Psoas muscle (tissue), 8 donors: ENCODE data around the gene EMC8. TPM values are rescaled to one million over a fixed set of nuclear protein-coding genes. Genes with fewer than 3 reads are reported as not detected.
"Not testable (repeated sequence)": the region's sequence is repeated elsewhere in the genome, so short reads cannot be mapped to it uniquely, and the experiment has no call there.

ENCODE experiments used
- ATAC-seq, 4 donors: fragments of 200-7000 bp; cut with Tn5 transposase; one replicate each; pipeline ENCODE4 v1.9.1; 2020; ENCODE audit warnings: moderate library complexity in 3 of 4, mild to moderate bottlenecking in 2 of 4
- DNase-seq, 2 donors: peaks; one replicate each; pipeline ENCODE4 v3.0.0-alpha.2; 2020
- H3K27ac ChIP-seq: fragments of 200-600 bp; one replicate; pipeline ENCODE4 v1.8.0; 2022
- H3K27me3 ChIP-seq, 3 donors: fragments of 200-600 bp in 1 of 3; one replicate each; pipeline versions ENCODE4 v1.6.1 to v1.8.0; 2013 to 2022; ENCODE audit warnings: low read length in 2 of 3, mild to moderate bottlenecking in 2 of 3, moderate library complexity in 1 of 3; ENCODE audit not compliant: insufficient read depth in 3 of 3
- H3K36me3 ChIP-seq, 2 donors: fragments of 200-600 bp in 1 of 2; one replicate each; pipeline versions ENCODE4 v1.6.1 to v1.8.0; 2013 to 2022; ENCODE audit warnings: low read depth in 1 of 2, mild to moderate bottlenecking in 1 of 2, moderate library complexity in 1 of 2; ENCODE audit not compliant: insufficient read depth in 1 of 2
- H3K4me1 ChIP-seq: fragments of 200-600 bp; one replicate; pipeline ENCODE4 v1.8.0; 2022
- H3K4me3 ChIP-seq: fragments of 200-600 bp; one replicate; pipeline ENCODE4 v1.8.0; 2022; ENCODE audit warnings: mild to moderate bottlenecking
- H3K9me3 ChIP-seq: fragments of 200-600 bp; one replicate; pipeline ENCODE4 v1.8.0; 2022
- WGBS, 3 donors: extraction: QIAGEN DNeasy Blood & Tissue Kit; methylation state at CpG; one replicate each; pipeline versions ENCODE4 v1.1.6 to v1.1.7; 2013; 5-methylcytosine and 5-hydroxymethylcytosine counted together
- intact Hi-C, 2 donors: fragments of 100-400 bp; cut with DNase I; formaldehyde crosslinking; loops; one replicate each; pipeline versions ENCODE4 v1.11.0 to v1.14.2; 2022
- polyA plus RNA-seq, 3 donors: library from polyadenylated mRNA; stranded (reverse); fragments of 200-250 nt; gene quantifications; one replicate each; pipeline ENCODE4 v1.2.3, GENCODE V29; 2013
- total RNA-seq, 4 donors: library from RNA; stranded (reverse); fragmentation: NEBNext Ultra II Directional in 2 of 4; extraction: Animal tissue kit (Norgen Biotek cat#: 25700) in 2 of 4; gene quantifications; one replicate each; pipeline versions ENCODE4 v1.2.1 to v1.2.4, GENCODE V29; 2021 to 2023
- TF ChIP-seq, protein P1 (sequence below): fragments of 200-600 bp; IDR thresholded peaks from one replicate; pipeline ENCODE4 v1.8.0; 2022; ENCODE audit warnings: antibody characterized with exemption
- donor health status: healthy with polysubstance abuse.
- donor health status: DM: no; HTN: no; CAD: no; lungs with moderate emphysema.
- donor health status: Bipolar disorder and iron deficiency.
- donor health status: healthy.
- donor health status: DM: yes; HTN: yes; CAD: no.
- donor health status: DM: no; HTN: no; CAD: no.
- donor health status: DM: no; HTN: no; CAD: no.
- donor health status: DM: yes; HTN: yes; CAD: no.

EMC8 gene
- total and polyA plus RNA-seq, 7 donors, result 16.4 to 41.6 (median 24.7) TPM

DNA sequence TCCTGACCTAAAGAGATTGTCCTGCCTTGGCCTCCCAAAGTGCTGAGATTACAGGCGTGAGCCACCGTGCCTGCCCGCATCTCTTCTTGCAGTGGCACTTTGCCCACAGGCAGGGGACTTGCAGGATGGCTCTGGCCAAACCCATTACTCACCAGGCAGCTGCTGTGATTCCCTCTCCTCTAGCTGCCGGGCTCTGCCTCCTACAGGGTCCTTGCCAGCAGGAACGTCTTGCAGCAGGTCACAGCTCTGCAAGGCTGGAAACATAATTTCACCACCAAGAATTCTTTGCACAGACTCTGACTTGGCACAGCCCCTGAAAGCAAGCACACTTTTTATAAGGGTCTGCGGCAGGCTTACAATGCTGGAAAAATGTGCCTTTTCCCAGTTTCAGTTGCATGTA, 20.4 kb upstream of the EMC8 start:
- intact Hi-C loops, result loop anchor here (2.0 to 10.0 kb wide), 3 partner anchors 165 to 703 kb away; no protein-coding TSS in a partner anchor

DNA sequence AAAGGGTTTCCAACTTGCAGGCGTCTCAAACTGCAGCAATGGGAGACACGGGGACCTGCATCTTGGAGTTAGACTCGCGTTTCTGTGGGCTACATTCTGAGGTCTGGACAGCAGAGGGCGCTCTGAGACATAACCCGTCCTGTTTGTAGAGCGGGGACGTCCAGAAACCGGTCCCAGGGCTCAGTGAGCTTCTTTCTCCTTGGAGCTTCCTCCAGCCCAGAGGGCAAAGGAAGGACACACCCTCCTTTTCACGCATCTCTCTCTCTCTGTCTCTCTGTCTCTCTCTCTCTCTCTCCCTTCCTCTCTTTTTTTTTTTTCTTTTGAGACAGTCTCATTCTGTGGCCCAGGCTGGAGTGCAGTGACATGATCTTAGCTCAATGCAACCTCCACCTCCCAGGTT, 19.9 kb upstream of the EMC8 start:
- Histone ChIP-seq H3K27ac (no peak overlapping the region), H3K27me3 (peaks cover 0 to 32% (median 2%) of the 10 kb centered on the region in 3 donors), H3K4me1 (no peaks in the 10 kb centered on the region), H3K36me3 (no peaks in the 10 kb centered on the region), H3K9me3 (no peaks in the 10 kb centered on the region), H3K4me3 (no peak overlapping the region)
- intact Hi-C loops, result no loop called here
- DNase-seq, result peak; percentile 77 to 86
- TF ChIP-seq, protein P1, sequence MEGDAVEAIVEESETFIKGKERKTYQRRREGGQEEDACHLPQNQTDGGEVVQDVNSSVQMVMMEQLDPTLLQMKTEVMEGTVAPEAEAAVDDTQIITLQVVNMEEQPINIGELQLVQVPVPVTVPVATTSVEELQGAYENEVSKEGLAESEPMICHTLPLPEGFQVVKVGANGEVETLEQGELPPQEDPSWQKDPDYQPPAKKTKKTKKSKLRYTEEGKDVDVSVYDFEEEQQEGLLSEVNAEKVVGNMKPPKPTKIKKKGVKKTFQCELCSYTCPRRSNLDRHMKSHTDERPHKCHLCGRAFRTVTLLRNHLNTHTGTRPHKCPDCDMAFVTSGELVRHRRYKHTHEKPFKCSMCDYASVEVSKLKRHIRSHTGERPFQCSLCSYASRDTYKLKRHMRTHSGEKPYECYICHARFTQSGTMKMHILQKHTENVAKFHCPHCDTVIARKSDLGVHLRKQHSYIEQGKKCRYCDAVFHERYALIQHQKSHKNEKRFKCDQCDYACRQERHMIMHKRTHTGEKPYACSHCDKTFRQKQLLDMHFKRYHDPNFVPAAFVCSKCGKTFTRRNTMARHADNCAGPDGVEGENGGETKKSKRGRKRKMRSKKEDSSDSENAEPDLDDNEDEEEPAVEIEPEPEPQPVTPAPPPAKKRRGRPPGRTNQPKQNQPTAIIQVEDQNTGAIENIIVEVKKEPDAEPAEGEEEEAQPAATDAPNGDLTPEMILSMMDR, result peak; percentile 50
- 1 to 4% (median 2%) methylated on average over 10 of the region's 10 CpGs for WGBS, 3 donors
- ATAC-seq, result peak in 3 of 4 donors; percentile 40 to 56 (median 51)

More for the DNA sequence above, 20.4 kb upstream of the EMC8 start:
- TF ChIP-seq, protein P1, result no peak
- ATAC-seq (no peak), DNase-seq (no peak)
- Histone ChIP-seq H3K27me3 (peaks cover 0 to 35% (median 2%) of the 10 kb centered on the region in 3 donors), H3K9me3 (no peaks in the 10 kb centered on the region), H3K27ac (no peak overlapping the region), H3K36me3 (no peaks in the 10 kb centered on the region), H3K4me1 (no peaks in the 10 kb centered on the region), H3K4me3 (no peak overlapping the region)
- WGBS, 3 donors, result 19 to 31% (median 23%) methylated on average over 6 of the region's 6 CpGs

DNA sequence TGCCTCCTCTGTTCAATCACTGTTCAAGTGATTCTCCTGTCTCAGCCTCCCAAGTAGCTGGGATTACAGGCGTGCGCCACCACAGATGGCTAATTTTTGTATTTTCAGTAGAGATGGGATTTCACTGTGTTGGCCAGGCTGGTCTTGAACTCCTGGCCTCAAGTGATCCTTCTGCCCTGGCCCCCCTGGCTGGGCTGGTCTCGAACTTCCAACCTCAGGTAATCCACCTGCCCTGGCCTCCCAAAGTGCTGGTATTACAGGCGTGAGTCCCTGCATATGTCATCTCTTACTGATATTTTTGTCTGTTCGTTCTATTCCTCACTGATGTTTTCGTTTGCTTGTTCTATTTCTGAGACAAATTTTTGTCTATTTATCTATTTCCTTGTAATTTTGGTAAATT, 17.9 kb upstream of the EMC8 start:
- H3K9me3 ChIP-seq, H3K27ac ChIP-seq, DNase-seq, H3K4me1 ChIP-seq, H3K4me3 ChIP-seq, H3K36me3 ChIP-seq, ATAC-seq, intact Hi-C loops: not testable (repeated sequence)
- 77 to 84% (median 78%) methylated on average over 6 of the region's 6 CpGs for WGBS, 3 donors
- peaks cover 0 to 26% (median 2%) of the 10 kb centered on the region in 3 donors for H3K27me3 ChIP-seq

DNA sequence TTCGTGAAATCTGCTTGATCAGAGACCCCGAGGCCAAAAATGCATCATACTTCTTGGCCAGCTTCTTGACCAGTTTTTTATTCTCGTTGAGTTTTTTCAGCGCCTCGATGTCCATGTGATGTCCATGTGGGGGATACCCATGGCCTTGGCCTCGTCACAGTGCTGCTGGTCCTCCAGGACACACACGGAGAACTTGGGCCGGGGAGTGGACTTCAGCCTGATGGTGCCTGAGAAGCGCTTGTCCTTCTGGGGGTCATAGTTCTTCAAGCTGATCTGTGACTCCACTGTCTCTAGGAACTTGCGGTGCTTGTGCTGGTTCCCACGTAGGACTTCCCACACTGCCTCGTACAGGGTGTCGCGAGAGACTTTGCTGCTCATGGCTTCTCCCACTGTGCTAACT, 16.8 kb upstream of the EMC8 start:
- TF ChIP-seq, protein P1, result no peak
- no peak for DNase-seq
- Histone ChIP-seq H3K9me3 (no peaks in the 10 kb centered on the region), H3K36me3 (no peaks in the 10 kb centered on the region), H3K4me3 (no peak overlapping the region), H3K27me3 (peaks cover 0 to 28% (median 2%) of the 10 kb centered on the region in 3 donors), H3K4me1 (no peaks in the 10 kb centered on the region), H3K27ac (no peak overlapping the region)
- WGBS, 3 donors, result 89 to 92% (median 90%) methylated on average over 14 of the region's 14 CpGs
- ATAC-seq, result no peak
- intact Hi-C loops, result no loop called here

DNA sequence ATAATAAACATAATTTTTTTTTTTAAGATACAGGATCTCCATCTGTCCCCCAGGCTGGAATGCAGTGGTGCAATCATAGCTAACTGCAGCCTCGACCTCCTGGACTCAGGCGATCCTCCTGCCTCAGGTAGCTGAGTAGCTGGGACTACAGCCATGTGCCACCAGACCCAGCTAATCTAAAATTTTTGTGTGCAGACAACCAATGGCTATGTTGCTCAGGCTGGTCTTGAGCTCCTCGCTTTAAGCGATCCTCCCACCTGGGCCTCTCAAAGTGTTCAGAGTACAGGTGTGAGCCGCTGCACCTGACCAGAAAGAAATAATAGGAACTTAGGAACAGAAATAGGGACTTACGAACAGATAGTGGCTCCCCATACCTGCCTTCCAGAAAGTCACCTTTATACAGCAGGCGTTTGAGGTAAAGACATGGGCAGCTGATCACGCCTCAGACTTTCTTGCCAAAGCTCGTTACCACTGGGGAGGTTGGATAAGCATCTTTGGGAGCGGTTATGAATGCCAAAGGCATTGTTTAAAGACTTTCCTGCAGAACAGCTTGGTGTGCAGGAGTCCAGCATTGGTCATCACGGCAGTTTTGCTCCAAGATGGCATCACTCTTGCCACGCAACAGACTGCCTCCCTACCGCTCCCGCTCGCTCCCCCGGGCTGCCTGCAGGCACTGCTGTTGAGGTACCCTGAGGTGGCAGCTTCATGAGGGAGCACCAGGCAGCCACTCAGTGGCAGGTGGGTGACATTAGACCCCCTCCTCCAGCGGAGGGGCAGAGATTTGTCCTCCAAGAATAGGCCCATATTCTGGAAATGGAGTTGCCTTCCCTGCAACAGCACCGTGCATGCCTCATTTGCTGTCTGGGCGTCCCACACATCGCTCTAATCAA, 13.7 kb upstream of the EMC8 start:
- Histone ChIP-seq H3K27ac (no peak overlapping the region), H3K4me3 (no peak overlapping the region), H3K36me3 (no peaks in the 10 kb centered on the region), H3K4me1 (no peaks in the 10 kb centered on the region), H3K27me3 (peaks cover 0 to 19% (median 2%) of the 10 kb centered on the region in 3 donors), H3K9me3 (no peaks in the 10 kb centered on the region)
- TF ChIP-seq, protein P1, result no peak
- ATAC-seq, result no peak
- 77 to 82% (median 80%) methylated on average over 20 of the region's 20 CpGs for WGBS, 3 donors
- no peak for DNase-seq
- intact Hi-C loops, result no loop called here
